ENCODE data around the gene EGFL8. TPM values are rescaled to one million over a fixed set of nuclear protein-coding genes. Genes with fewer than 3 reads are reported as not detected.
A peak's percentile ranks its signal among the peaks of the same experiment; 100 is the strongest.

The EGFL8 gene
- total and polyA plus RNA-seq, 9 of the 15 experiments (the other 6 are each of a cell fraction or from before 2014, with no cell fraction given): 2.2 to 47.4 (median 14.2) TPM

DNA sequence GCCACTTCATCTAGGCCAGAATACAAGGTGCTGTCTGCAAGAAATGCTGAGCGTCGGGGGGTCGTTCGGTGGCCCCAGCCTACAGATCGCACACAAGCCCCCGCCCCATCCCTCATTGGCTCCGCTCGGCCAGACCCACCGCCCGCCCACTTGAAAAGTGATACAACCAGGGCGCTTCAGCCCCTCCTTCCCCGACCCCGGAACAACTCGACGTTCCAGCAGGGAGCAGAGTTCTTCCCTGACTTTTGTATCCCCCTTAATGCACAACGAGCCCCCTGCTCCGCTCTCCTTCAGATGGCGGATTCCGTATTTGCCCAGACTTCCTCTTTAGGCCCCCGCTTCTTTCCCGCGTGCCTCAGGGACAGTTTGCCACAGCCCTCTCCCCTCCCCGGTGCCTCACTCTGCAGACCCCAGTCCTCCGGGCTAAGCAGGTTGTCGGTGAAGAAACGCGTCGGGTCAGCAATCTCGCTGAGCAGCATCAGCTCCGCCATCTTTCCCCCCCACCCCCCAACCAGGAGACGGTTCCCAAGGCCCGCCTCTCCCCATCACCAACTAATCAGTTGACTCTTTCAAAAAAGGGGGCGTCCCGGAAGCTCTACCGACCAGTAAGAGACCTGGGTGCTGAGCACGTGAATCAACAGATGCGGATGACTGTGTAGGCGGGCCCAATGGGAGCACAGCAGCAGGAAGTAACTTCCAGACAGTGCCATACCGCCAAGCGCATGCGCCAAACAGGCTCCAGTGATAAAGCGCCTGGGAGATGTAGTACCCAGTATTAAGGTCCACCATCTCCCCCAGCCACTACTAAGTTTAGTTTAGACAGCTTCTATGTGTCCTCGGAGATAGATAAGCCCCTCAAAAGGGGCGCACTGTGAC, 36.4 kb upstream of the EGFL8 start, which contains the start of gene ATF6B (continued):
- TF ChIP-seq MCM7 (IDR thresholded peaks at IDR 0.05): no peak
- TF ChIP-seq FIP1L1 (IDR thresholded peaks at IDR 0.05; ENCODE audit: low read depth, low read length, poor library complexity, severe bottlenecking): no peak
- TF ChIP-seq, protein P1, sequence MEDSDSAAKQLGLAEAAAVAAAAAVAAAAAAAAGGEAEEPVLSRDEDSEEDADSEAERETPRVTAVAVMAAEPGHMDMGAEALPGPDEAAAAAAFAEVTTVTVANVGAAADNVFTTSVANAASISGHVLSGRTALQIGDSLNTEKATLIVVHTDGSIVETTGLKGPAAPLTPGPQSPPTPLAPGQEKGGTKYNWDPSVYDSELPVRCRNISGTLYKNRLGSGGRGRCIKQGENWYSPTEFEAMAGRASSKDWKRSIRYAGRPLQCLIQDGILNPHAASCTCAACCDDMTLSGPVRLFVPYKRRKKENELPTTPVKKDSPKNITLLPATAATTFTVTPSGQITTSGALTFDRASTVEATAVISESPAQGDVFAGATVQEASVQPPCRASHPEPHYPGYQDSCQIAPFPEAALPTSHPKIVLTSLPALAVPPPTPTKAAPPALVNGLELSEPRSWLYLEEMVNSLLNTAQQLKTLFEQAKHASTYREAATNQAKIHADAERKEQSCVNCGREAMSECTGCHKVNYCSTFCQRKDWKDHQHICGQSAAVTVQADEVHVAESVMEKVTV (CRISPR knock-in tag; IDR thresholded peaks at IDR 0.05): no peak
- no peak; the same call in 1 of the 2 replicates for TF ChIP-seq BRD4 (IDR thresholded peaks at IDR 0.05)
- TF ChIP-seq, protein P2, sequence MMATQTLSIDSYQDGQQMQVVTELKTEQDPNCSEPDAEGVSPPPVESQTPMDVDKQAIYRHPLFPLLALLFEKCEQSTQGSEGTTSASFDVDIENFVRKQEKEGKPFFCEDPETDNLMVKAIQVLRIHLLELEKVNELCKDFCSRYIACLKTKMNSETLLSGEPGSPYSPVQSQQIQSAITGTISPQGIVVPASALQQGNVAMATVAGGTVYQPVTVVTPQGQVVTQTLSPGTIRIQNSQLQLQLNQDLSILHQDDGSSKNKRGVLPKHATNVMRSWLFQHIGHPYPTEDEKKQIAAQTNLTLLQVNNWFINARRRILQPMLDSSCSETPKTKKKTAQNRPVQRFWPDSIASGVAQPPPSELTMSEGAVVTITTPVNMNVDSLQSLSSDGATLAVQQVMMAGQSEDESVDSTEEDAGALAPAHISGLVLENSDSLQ (IDR thresholded peaks at IDR 0.05): peak; percentile 63
- peak; percentile 54 for TF ChIP-seq SMARCE1 (IDR thresholded peaks at IDR 0.05)
- TF ChIP-seq MAZ (CRISPR knock-in tag; conservative IDR thresholded peaks at IDR 0.05 in 1 of 2, IDR thresholded peaks at IDR 0.05 in 1 of 2): peak; percentile 69 to 81
- TF ChIP-seq NRF1 (conservative IDR thresholded peaks at IDR 0.05 in 1 of 2, IDR thresholded peaks at IDR 0.05 in 1 of 2): peak; percentile 97
- no peak for TF ChIP-seq TCF3 (CRISPR knock-in tag; IDR thresholded peaks at IDR 0.05)
- TF ChIP-seq, protein P3, sequence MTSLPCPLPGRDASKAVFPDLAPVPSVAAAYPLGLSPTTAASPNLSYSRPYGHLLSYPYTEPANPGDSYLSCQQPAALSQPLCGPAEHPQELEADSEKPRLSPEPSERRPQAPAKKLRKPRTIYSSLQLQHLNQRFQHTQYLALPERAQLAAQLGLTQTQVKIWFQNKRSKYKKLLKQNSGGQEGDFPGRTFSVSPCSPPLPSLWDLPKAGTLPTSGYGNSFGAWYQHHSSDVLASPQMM (CRISPR knock-in tag; IDR thresholded peaks at IDR 0.05): no peak
- no peak for TF ChIP-seq XRCC3 (IDR thresholded peaks at IDR 0.05)
- TF ChIP-seq, protein P4, sequence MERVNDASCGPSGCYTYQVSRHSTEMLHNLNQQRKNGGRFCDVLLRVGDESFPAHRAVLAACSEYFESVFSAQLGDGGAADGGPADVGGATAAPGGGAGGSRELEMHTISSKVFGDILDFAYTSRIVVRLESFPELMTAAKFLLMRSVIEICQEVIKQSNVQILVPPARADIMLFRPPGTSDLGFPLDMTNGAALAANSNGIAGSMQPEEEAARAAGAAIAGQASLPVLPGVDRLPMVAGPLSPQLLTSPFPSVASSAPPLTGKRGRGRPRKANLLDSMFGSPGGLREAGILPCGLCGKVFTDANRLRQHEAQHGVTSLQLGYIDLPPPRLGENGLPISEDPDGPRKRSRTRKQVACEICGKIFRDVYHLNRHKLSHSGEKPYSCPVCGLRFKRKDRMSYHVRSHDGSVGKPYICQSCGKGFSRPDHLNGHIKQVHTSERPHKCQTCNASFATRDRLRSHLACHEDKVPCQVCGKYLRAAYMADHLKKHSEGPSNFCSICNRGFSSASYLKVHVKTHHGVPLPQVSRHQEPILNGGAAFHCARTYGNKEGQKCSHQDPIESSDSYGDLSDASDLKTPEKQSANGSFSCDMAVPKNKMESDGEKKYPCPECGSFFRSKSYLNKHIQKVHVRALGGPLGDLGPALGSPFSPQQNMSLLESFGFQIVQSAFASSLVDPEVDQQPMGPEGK (CRISPR knock-in tag; IDR thresholded peaks at IDR 0.05; ENCODE audit: borderline replicate concordance): no peak
- TF ChIP-seq, protein P5, sequence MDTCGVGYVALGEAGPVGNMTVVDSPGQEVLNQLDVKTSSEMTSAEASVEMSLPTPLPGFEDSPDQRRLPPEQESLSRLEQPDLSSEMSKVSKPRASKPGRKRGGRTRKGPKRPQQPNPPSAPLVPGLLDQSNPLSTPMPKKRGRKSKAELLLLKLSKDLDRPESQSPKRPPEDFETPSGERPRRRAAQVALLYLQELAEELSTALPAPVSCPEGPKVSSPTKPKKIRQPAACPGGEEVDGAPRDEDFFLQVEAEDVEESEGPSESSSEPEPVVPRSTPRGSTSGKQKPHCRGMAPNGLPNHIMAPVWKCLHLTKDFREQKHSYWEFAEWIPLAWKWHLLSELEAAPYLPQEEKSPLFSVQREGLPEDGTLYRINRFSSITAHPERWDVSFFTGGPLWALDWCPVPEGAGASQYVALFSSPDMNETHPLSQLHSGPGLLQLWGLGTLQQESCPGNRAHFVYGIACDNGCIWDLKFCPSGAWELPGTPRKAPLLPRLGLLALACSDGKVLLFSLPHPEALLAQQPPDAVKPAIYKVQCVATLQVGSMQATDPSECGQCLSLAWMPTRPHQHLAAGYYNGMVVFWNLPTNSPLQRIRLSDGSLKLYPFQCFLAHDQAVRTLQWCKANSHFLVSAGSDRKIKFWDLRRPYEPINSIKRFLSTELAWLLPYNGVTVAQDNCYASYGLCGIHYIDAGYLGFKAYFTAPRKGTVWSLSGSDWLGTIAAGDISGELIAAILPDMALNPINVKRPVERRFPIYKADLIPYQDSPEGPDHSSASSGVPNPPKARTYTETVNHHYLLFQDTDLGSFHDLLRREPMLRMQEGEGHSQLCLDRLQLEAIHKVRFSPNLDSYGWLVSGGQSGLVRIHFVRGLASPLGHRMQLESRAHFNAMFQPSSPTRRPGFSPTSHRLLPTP (IDR thresholded peaks at IDR 0.05; ENCODE audit: borderline replicate concordance, extremely low read depth, insufficient read length): no peak
- TF ChIP-seq, protein P6, sequence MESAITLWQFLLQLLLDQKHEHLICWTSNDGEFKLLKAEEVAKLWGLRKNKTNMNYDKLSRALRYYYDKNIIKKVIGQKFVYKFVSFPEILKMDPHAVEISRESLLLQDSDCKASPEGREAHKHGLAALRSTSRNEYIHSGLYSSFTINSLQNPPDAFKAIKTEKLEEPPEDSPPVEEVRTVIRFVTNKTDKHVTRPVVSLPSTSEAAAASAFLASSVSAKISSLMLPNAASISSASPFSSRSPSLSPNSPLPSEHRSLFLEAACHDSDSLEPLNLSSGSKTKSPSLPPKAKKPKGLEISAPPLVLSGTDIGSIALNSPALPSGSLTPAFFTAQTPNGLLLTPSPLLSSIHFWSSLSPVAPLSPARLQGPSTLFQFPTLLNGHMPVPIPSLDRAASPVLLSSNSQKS (CRISPR knock-in tag; IDR thresholded peaks at IDR 0.05): no peak
- peak; percentile 52; the same call in 1 of the 2 replicates for TF ChIP-seq CC2D1A (IDR thresholded peaks at IDR 0.05)

All from K562 (cell line).